Stimulated activated CD4-positive, alpha-beta T cell treated with anti-CD3 and anti-CD28 coated beads, Interleukin-12 subunit alpha, Interleukin-12 subunit beta, amount 100 ng/mL, for 48 hours (primary cell): ENCODE data around the gene ADPRHL1.
A peak's percentile ranks its signal among the peaks of the same experiment; 100 is the strongest.
"Not testable (repeated sequence)": the region's sequence is repeated elsewhere in the genome, so short reads cannot be mapped to it uniquely, and the experiment has no call there.

ENCODE experiments used
- DNase-seq, 3 donors: peaks; one replicate each; pipeline ENCODE4 v3.0.0-alpha.2; 2020; ENCODE audit warnings: low read depth in 2 of 3, low spot score in 1 of 3

Gene ADPRHL1

GRCh38 chr13:113456116-113456702 lies 2.9 kb upstream of the ADPRHL1 start:
- DNase-seq = no peak

GRCh38 chr13:113455384-113455783 lies 2.1 kb upstream of the ADPRHL1 start:
- no peak for DNase-seq

- DNase-seq = no peak
Observed at GRCh38 chr13:113454936-113455335, 1.6 kb upstream of the ADPRHL1 start.

GRCh38 chr13:113452466-113452865 lies 822 bp downstream of the ADPRHL1 start:
- DNase-seq = no peak

GRCh38 chr13:113451951-113452421 lies 1.3 kb downstream of the ADPRHL1 start:
- no peak for DNase-seq

GRCh38 chr13:113450861-113451620 lies 2.2 kb downstream of the ADPRHL1 start:
- not testable (repeated sequence) for DNase-seq

GRCh38 chr13:113450348-113450744 lies 2.9 kb downstream of the ADPRHL1 start:
- not testable (repeated sequence) for DNase-seq

- no peak for DNase-seq
Observed at GRCh38 chr13:113449693-113450347, 3.5 kb downstream of the ADPRHL1 start.

- DNase-seq = peak in 1 of 3 donors; percentile 42
Observed at GRCh38 chr13:113448885-113449692, 4.2 kb downstream of the ADPRHL1 start.

GRCh38 chr13:113448545-113448884 lies 4.8 kb downstream of the ADPRHL1 start:
- no peak for DNase-seq

GRCh38 chr13:113447596-113447995 lies 5.7 kb downstream of the ADPRHL1 start:
- no peak for DNase-seq

GRCh38 chr13:113446488-113446854 lies 6.8 kb downstream of the ADPRHL1 start:
- no peak for DNase-seq

GRCh38 chr13:113445791-113446487 lies 7.3 kb downstream of the ADPRHL1 start:
- no peak for DNase-seq

- DNase-seq = no peak
Observed at GRCh38 chr13:113443991-113444390, 9.3 kb downstream of the ADPRHL1 start.

GRCh38 chr13:113442985-113443362 lies 10.3 kb downstream of the ADPRHL1 start:
- no peak for DNase-seq

- DNase-seq = no peak
Observed at GRCh38 chr13:113442354-113442984, 10.8 kb downstream of the ADPRHL1 start.

GRCh38 chr13:113441661-113442060 lies 11.6 kb downstream of the ADPRHL1 start:
- DNase-seq = no peak

- no peak for DNase-seq
Observed at GRCh38 chr13:113437408-113438010, 15.8 kb downstream of the ADPRHL1 start.

GRCh38 chr13:113436866-113437265 lies 16.4 kb downstream of the ADPRHL1 start:
- DNase-seq = not testable (repeated sequence)

- not testable (repeated sequence) for DNase-seq
Observed at GRCh38 chr13:113435907-113436306, 17.4 kb downstream of the ADPRHL1 start.
